H54 (cell line): ENCODE results near the gene L2HGDH.

Experiments used
- DNase-seq: peaks from one replicate; pipeline ENCODE4 v3.0.0; 2011; ENCODE audit warnings: low spot score, mixed read lengths; ENCODE audit not compliant: insufficient read length
- FAIRE-seq: peaks from 3 replicates; lab custom pipeline; 2011; peaks lifted over from hg19 to GRCh38; lab: Jason Lieb, UNC
- POLR2A ChIP-seq: IDR thresholded peaks from 2 replicates; pipeline ENCODE4 v1.6.1; 2011; ENCODE audit warnings: low read depth, mild to moderate bottlenecking, low read length

The L2HGDH gene

GRCh38 chr14:50345846-50346422 lies 33.9 kb upstream of the L2HGDH start:
- DNase-seq (no peak), FAIRE-seq (no peak)
- TF ChIP-seq POLR2A: no peak

- DNase-seq: no peak
These were observed 33.0 kb upstream of the L2HGDH start for GRCh38 chr14:50344876-50345563.

GRCh38 chr14:50344116-50344775 lies 32.2 kb upstream of the L2HGDH start:
- no peak for TF ChIP-seq POLR2A
- no peak for FAIRE-seq
- no peak for DNase-seq

More at GRCh38 chr14:50344876-50345563, 33.0 kb upstream of the L2HGDH start:
- TF ChIP-seq POLR2A: no peak
- FAIRE-seq: no peak

- no peak for TF ChIP-seq POLR2A
- FAIRE-seq: no peak
- DNase-seq: no peak
These were observed 31.4 kb upstream of the L2HGDH start for GRCh38 chr14:50343434-50343833.

GRCh38 chr14:50342221-50343078 lies 30.4 kb upstream of the L2HGDH start:
- DNase-seq (no peak), FAIRE-seq (peak; percentile 74)
- TF ChIP-seq POLR2A: no peak

GRCh38 chr14:50340963-50341362 lies 28.9 kb upstream of the L2HGDH start:
- TF ChIP-seq POLR2A: no peak
- DNase-seq (no peak), FAIRE-seq (no peak)

- TF ChIP-seq POLR2A: no peak
- FAIRE-seq (no peak), DNase-seq (no peak)
These were observed 28.0 kb upstream of the L2HGDH start for GRCh38 chr14:50340045-50340444.

- no peak for TF ChIP-seq POLR2A
- DNase-seq (no peak), FAIRE-seq (no peak)
These were observed 27.3 kb upstream of the L2HGDH start for GRCh38 chr14:50339178-50339804.

GRCh38 chr14:50338587-50338986 lies 26.6 kb upstream of the L2HGDH start:
- no peak for FAIRE-seq
- DNase-seq: no peak
- TF ChIP-seq POLR2A: no peak

GRCh38 chr14:50335989-50336824 lies 24.2 kb upstream of the L2HGDH start:
- no peak for TF ChIP-seq POLR2A
- FAIRE-seq (no peak), DNase-seq (no peak)

GRCh38 chr14:50335389-50335788 lies 23.4 kb upstream of the L2HGDH start:
- DNase-seq (no peak), FAIRE-seq (no peak)
- TF ChIP-seq POLR2A: no peak

- TF ChIP-seq POLR2A: no peak
- DNase-seq (no peak), FAIRE-seq (no peak)
These were observed 22.2 kb upstream of the L2HGDH start for GRCh38 chr14:50334211-50334610.
